ENCODE data around the gene PJA1.

GRCh38 chrX:69146739-69147138 lies 18.5 kb downstream of the PJA1 start:
- TF ChIP-seq, protein P1, sequence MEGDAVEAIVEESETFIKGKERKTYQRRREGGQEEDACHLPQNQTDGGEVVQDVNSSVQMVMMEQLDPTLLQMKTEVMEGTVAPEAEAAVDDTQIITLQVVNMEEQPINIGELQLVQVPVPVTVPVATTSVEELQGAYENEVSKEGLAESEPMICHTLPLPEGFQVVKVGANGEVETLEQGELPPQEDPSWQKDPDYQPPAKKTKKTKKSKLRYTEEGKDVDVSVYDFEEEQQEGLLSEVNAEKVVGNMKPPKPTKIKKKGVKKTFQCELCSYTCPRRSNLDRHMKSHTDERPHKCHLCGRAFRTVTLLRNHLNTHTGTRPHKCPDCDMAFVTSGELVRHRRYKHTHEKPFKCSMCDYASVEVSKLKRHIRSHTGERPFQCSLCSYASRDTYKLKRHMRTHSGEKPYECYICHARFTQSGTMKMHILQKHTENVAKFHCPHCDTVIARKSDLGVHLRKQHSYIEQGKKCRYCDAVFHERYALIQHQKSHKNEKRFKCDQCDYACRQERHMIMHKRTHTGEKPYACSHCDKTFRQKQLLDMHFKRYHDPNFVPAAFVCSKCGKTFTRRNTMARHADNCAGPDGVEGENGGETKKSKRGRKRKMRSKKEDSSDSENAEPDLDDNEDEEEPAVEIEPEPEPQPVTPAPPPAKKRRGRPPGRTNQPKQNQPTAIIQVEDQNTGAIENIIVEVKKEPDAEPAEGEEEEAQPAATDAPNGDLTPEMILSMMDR (conservative IDR thresholded peaks at IDR 0.05 in 1 of 2, IDR thresholded peaks at IDR 0.05 in 1 of 2; ENCODE audit: extremely low read depth in 1 of 2, insufficient read depth in 1 of 2, low read depth in 1 of 2, low read length in 2 of 2) = no peak
- no peak for TF ChIP-seq EZH2 (IDR thresholded peaks at IDR 0.05; ENCODE audit: borderline replicate concordance, low read length)

Measured in mammary epithelial cell (primary cell).